Thyroid gland (tissue), 4 donors: Measurements from ENCODE around the gene HEBP1. TPM values are rescaled to one million over a fixed set of nuclear protein-coding genes. Genes with fewer than 3 reads are reported as not detected.
"Not testable (repeated sequence)": the region's sequence is repeated elsewhere in the genome, so short reads cannot be mapped to it uniquely, and the experiment has no call there.

Experiments used
- DNase-seq, 2 donors: peaks; one replicate each; pipeline ENCODE4 v3.0.0-alpha.2; 2019
- H3K27ac ChIP-seq, 3 donors: fragments of 200-600 bp; sonication (generic); 1 replicate in 2 of 3; 2 replicates in 1 of 3; pipeline ENCODE4 v1.5.1; 2016 to 2019; ENCODE audit warnings: mild to moderate bottlenecking in 1 of 3, moderate library complexity in 1 of 3
- H3K27me3 ChIP-seq: fragments of 200-600 bp; sonication (generic); one replicate; pipeline ENCODE4 v1.5.1; 2019
- H3K36me3 ChIP-seq, 2 donors: fragments of 200-600 bp; sonication (generic); one replicate each; pipeline ENCODE4 v1.5.1; 2016 to 2019
- H3K4me1 ChIP-seq, 2 donors: fragments of 200-600 bp; sonication (generic); one replicate each; pipeline ENCODE4 v1.5.1; 2017 to 2019
- H3K4me3 ChIP-seq, 3 donors: fragments of 200-600 bp; sonication (generic); replicated peaks in 1 of 3; 1 replicate in 2 of 3; 2 replicates in 1 of 3; pipeline ENCODE4 v1.5.1; 2016; ENCODE audit warnings: mild to moderate bottlenecking in 1 of 3
- H3K9me3 ChIP-seq: fragments of 200-600 bp; sonication (generic); one replicate; pipeline ENCODE4 v1.5.1; 2017
- POLR2A ChIP-seq, 2 donors: fragments of 450-650 bp; IDR thresholded peaks; one replicate each; pipeline ENCODE4 v1.6.1; 2017; ENCODE audit warnings: antibody characterized with exemption in 2 of 2, mild to moderate bottlenecking in 2 of 2, moderate library complexity in 1 of 2
- WGBS, 2 donors: methylation state at CpG; one replicate each; pipeline ENCODE4 v1.1.5; 2017; 5-methylcytosine and 5-hydroxymethylcytosine counted together
- intact Hi-C: fragments of 100-400 bp; cut with DNase I; formaldehyde crosslinking; loops from one replicate; pipeline ENCODE4 v1.15.1; 2023
- total RNA-seq, 4 donors: library from RNA; depleted of rRNA; stranded (reverse); fragments of >200 nt; gene quantifications; one replicate each; pipeline ENCODE4 v1.2.3, GENCODE V29; 2016
- TF ChIP-seq, protein P1 (sequence below), 6 experiments: fragments of 200-600 bp in 3 of 6; fragments of 450-650 bp in 3 of 6; sonication (generic) in 3 of 6; IDR thresholded peaks; one replicate each; pipeline ENCODE4 v1.5.1; 2016 to 2019; ENCODE audit warnings: antibody characterized with exemption in 6 of 6, mild to moderate bottlenecking in 2 of 6, inconsistent platforms in 1 of 6, moderate library complexity in 1 of 6

The HEBP1 gene
- total RNA-seq, 4 donors from 2014 or later: 80.4 to 125 (median 91.3) TPM

DNA sequence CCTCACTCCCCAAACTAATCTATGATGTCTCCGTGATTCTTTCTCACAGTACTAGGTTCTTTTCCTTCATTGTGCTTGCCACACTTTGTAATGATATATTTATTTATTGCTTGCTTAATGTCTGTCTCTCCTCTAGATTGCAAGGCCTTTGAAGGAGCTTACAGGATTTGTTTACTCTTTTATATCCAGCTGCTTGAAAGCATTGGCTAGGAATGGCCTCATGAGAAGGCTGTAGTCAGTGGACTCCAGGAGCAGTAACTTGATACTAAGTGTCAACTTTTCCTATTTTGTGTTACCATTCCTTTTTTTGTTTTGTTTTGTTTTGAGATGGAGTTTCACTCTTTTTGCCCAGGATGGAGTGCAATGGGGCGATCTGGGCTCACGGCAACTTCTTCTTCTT lies 36.8 kb upstream of the HEBP1 start:
- TF ChIP-seq, protein P1, sequence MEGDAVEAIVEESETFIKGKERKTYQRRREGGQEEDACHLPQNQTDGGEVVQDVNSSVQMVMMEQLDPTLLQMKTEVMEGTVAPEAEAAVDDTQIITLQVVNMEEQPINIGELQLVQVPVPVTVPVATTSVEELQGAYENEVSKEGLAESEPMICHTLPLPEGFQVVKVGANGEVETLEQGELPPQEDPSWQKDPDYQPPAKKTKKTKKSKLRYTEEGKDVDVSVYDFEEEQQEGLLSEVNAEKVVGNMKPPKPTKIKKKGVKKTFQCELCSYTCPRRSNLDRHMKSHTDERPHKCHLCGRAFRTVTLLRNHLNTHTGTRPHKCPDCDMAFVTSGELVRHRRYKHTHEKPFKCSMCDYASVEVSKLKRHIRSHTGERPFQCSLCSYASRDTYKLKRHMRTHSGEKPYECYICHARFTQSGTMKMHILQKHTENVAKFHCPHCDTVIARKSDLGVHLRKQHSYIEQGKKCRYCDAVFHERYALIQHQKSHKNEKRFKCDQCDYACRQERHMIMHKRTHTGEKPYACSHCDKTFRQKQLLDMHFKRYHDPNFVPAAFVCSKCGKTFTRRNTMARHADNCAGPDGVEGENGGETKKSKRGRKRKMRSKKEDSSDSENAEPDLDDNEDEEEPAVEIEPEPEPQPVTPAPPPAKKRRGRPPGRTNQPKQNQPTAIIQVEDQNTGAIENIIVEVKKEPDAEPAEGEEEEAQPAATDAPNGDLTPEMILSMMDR (IDR thresholded peaks at IDR 0.05): no peak
- TF ChIP-seq POLR2A (IDR thresholded peaks at IDR 0.05): no peak
- Histone ChIP-seq H3K4me3 (no peak overlapping the region), H3K9me3 (no peaks in the 10 kb centered on the region), H3K27me3 (no peaks in the 10 kb centered on the region), H3K27ac (no peak overlapping the region), H3K36me3 (no peaks in the 10 kb centered on the region), H3K4me1 (peaks cover 37 to 38% of the 10 kb centered on the region in 2 donors)
- intact Hi-C loops: loop anchor here (10.0 kb wide), 1 partner anchor 48 kb away; no protein-coding TSS in a partner anchor
- no peak for DNase-seq
- 96 to 98% methylated on average over 3 of the region's 3 CpGs for WGBS, 2 donors

DNA sequence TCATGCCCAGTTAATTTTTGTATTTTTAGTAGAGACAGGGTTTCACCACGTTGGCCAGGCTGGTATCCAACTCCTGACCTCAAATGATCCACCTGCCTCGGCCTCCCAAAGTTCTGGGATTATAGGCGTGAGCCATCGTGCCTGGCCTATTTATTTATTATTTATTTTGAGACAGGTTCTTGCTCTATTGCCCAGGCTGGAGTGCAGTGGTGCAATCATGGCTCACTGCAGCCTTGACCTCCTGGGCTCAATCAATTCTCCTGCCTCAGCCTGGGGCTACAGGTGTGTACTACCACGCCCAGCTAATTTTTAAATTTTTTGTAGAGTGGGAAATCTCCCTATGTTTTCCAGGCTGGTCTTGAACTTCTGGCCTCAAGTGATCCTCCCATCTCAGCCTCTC lies 35.3 kb upstream of the HEBP1 start:
- not testable (repeated sequence) for H3K9me3 ChIP-seq, H3K27me3 ChIP-seq, H3K4me3 ChIP-seq, H3K27ac ChIP-seq, H3K36me3 ChIP-seq, DNase-seq
- 93 to 97% methylated on average over 5 of the region's 5 CpGs for WGBS, 2 donors
- intact Hi-C loops: loop anchor here (10.0 kb wide), 1 partner anchor 49 kb away; no protein-coding TSS in a partner anchor
- H3K4me1 ChIP-seq: peaks cover 25% of the 10 kb centered on the region in 2 donors

DNA sequence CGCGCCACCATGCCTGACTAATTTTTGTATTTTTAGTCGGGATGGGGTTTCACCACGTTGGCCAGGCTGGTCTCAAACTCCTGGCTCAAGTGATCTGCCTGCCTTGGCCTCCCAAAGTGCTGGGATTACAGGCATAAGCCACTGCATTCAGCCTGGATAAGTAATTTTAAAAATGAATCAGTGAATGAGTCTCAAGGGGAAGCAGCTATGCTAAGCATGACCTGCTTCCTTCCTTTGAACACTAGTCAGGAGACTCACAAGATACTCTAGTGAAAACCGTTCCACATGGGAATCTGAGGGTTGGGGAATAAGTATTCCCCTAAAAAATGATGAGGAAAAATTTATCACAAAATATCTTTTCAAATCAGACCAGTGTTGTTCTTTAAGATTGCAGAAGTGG lies 33.4 kb upstream of the HEBP1 start:
- intact Hi-C loops: loop anchor here (10.0 kb wide), 1 partner anchor 51 kb away; no protein-coding TSS in a partner anchor
- no peak overlapping the region for H3K27ac ChIP-seq

DNA sequence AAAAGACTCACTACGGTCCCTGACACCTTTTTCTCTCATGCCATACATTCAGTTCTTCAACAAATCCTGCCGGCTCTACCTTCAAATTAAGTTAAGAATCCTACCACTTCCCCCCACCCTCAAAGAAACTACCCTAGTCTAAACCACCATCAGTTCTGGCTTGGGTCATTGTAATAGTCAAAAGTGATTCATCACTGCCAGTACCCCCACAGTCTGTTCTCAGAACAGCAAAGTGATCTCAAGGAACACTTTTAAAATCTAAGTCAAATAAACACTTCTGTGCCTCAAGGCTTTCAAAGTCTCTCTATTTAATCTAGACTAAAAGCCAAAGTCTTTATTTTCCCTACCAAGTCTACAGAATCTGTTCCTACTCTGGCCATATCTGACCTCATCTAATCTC lies 32.1 kb upstream of the HEBP1 start:
- 91 to 99% methylated on average over 2 of the region's 2 CpGs for WGBS, 2 donors
- Histone ChIP-seq H3K4me3 (no peak overlapping the region), H3K36me3 (no peaks in the 10 kb centered on the region), H3K27ac (no peak overlapping the region), H3K4me1 (peaks cover 0 to 6% of the 10 kb centered on the region in 2 donors), H3K9me3 (no peaks in the 10 kb centered on the region), H3K27me3 (no peaks in the 10 kb centered on the region)
- DNase-seq: no peak
- TF ChIP-seq, protein P1 (IDR thresholded peaks at IDR 0.05): no peak
- no peak for TF ChIP-seq POLR2A (IDR thresholded peaks at IDR 0.05)
- intact Hi-C loops: loop anchor here (10.0 kb wide), 1 partner anchor 53 kb away; no protein-coding TSS in a partner anchor

More for the DNA sequence above, 33.4 kb upstream of the HEBP1 start:
- TF ChIP-seq, protein P1 (IDR thresholded peaks at IDR 0.05): no peak
- no peak for TF ChIP-seq POLR2A (IDR thresholded peaks at IDR 0.05)
- H3K9me3 ChIP-seq: no peaks in the 10 kb centered on the region
- H3K4me1 ChIP-seq: peaks cover 7 to 9% of the 10 kb centered on the region in 2 donors
- no peak overlapping the region for H3K4me3 ChIP-seq
- H3K36me3 ChIP-seq: no peaks in the 10 kb centered on the region
- peak in 1 of 2 donors; percentile 39 for DNase-seq
- H3K27me3 ChIP-seq: no peaks in the 10 kb centered on the region
- WGBS, 2 donors: 42 to 48% methylated on average over 5 of the region's 5 CpGs

DNA sequence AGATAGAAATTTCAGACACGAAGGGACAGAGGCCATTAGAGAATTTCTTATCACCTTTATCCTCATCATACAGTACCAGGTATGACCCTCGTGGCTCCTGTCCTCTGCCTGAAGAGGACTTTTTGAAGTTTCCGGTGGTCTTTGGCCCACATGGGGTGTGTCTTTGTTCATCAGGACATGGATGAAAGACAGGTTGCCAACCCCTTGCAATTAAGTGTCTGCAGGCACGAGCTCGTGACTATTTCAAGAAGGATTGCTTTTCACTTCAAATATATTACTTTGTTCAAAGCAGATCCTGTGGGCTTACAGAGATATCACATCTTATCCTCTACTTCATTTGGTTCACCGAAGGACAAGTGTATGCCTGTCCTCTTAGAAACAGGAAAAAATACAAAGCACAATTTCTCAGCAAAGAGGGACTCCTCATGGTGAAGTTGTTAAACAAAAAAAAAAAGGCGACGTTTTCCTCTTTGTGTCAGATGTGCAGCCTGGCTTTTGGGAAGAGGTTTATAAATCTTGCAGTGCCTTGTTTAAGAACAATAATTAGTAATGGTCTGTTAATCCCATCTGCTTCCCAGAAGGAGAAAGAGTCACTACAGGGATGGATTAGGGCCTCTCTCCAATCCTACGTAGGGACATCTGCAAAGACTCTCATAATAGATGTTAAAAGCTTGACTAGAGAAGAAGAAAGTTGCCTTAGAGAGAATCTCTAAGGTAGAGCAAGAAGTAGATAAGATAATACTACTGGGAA lies 30.7 kb upstream of the HEBP1 start:
- H3K36me3 ChIP-seq: no peaks in the 10 kb centered on the region
- intact Hi-C loops: loop anchor here (10.0 kb wide), 1 partner anchor 54 kb away; no protein-coding TSS in a partner anchor
- DNase-seq: no peak
- H3K27me3 ChIP-seq: no peaks in the 10 kb centered on the region
- H3K27ac ChIP-seq: no peak overlapping the region
- no peaks in the 10 kb centered on the region for H3K9me3 ChIP-seq
- 86 to 87% methylated on average over 9 of the region's 9 CpGs for WGBS, 2 donors
- peaks cover 0 to 9% of the 10 kb centered on the region in 2 donors for H3K4me1 ChIP-seq
- no peak overlapping the region for H3K4me3 ChIP-seq
- no peak for TF ChIP-seq POLR2A (IDR thresholded peaks at IDR 0.05)
- TF ChIP-seq, protein P1 (IDR thresholded peaks at IDR 0.05): no peak
